Measurements from ENCODE around the gene CRACR2A.

The CRACR2A gene

DNA sequence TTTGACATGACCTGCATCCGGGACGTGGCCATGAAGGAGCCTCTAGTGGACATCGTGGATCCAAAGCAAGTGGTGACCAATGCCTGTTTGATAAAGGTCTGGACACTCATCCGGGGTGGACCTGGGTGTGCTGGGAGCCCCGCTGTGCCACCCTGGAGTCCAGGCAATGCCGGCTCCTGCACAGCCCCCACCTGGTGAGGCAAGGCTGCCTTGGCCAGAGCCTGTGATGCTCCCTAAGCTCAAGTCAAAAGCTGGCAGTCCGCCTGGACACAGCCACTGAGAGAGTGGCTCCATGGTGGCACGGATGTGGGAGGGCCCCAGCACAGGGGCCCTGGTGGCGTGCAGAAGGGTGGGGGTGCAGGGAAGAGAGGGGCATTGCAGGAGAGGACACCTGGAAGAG, 176.0 kb downstream of the CRACR2A start:
- DNase-seq (ENCODE audit: extremely low read depth in 1 of 2, low read depth in 1 of 2), result no peak

DNA sequence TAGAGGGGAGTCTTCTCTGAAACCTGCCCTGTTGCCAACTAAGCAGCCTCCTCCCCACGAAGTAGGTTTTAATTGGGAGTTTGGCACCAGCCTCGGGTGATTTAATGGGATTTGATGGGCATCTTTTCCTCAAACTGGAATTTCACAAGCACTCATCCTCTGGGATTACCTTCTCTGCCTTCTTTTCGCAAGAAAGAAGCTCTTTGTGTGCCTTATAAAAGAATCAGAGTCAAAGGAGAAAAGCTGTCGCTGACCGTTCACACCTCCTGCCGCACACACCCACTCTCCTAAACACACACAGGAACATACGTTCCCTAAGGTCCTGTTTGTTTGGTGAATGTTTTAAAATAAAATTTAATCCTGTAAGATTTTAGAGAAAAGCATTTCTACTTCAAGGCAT, 177.9 kb downstream of the CRACR2A start:
- DNase-seq (ENCODE audit: extremely low read depth in 1 of 2, low read depth in 1 of 2), result no peak

DNA sequence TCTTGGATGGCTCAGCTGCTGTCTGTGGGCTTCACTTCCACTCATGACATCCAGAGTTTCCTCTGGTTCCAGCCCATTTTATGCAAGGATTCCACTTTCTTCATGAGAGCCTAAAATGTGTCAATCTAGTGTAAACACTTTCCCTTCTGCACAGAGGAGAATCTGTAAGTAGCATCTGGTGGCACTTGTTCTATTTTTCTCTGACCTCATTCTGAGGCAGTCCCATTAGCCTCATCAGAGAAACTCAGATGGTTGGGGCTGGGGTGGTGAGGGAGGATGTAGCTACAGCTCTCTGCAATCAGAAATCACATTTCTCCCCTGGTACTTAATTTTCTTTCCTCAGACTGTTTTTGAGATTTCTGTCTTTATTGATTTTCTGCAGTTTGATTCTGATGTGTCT, 180.3 kb downstream of the CRACR2A start:
- DNase-seq (ENCODE audit: extremely low read depth in 1 of 2, low read depth in 1 of 2), result no peak

DNA sequence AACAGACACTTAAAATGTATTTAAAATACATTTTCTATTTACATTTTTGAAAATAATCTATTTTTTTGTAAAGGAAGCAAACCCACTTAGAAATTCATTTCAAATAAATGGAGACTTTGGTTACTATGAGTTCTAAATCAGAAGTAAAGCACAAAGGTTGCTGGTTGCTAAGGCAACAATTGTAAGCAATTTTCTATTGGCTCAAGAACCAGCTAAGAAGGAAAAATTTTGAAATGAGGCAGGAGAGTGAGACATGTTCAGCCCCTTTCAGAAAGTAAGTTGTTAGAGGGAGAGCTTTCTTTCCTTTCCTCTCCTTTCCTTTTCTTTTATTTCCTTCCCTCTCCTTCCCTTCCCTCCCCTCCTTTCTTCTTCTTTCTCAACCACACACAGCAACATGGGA, 181.2 kb downstream of the CRACR2A start:
- no peak for DNase-seq (ENCODE audit: extremely low read depth in 1 of 2, low read depth in 1 of 2)

DNA sequence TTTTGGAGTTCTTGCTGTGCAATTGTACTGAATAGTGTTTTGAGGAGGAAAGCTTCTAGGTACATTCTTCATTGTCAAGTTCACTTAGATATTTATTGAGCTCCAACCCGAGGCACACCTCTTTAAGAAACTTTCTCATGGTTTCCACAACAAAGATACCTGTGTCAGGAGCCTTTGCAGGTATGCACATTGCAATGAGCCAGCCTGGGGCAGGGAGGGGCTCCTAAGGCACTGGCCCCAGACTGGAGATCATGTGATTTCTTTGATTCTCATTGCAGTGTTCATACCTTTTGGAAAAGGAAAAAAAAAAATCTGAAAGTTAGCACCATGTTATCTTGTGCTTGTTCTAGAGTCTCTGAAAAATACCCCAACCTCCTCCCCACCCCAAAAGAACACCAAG, 181.6 kb downstream of the CRACR2A start:
- no peak for DNase-seq (ENCODE audit: extremely low read depth in 1 of 2, low read depth in 1 of 2)

DNA sequence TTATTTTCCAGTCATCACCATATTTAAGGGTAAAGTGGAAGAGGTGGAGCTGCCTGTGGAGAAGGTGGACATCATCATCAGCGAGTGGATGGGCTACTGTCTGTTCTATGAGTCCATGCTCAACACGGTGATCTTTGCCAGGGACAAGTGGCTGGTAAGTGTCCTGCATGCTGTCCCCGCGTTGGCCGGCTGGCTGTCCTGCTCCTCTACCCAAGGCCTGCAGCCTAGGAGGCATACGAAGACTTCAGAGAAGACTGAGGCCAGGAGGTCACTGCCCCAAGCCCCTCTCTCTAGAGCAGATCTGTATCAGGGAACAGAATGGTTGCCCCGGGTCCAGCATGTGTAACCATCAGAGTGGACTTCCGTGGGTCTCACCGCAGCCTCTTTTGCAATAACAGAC, 184.2 kb downstream of the CRACR2A start:
- DNase-seq (ENCODE audit: extremely low read depth in 1 of 2, low read depth in 1 of 2), result no peak

DNA sequence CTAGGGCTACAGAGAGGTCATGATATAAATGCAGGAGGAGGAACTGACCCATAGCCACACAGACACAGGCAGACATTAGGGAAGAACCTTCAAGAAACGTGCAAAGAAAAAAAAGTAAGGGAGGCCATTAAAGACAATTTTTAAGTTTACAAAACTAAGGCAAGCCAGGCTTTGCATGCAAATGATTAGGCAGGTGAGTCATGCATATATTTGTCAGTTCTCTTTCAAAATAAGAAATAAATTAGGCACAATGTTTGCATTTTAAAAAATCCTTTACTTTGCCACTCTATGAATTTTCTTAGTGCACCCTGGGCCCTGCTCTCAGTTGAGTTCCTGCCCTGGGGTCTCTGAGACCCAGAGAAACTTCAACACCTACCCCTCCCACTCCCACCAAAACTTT, 186.9 kb downstream of the CRACR2A start:
- no peak for DNase-seq (ENCODE audit: extremely low read depth in 1 of 2, low read depth in 1 of 2)
